K562 (cell line): ENCODE measurements around the gene DGCR6L. TPM values are rescaled to one million over a fixed set of nuclear protein-coding genes. Genes with fewer than 3 reads are reported as not detected.

Experiments
- DNMT1 ChIP-seq: fragments of 450-650 bp; IDR thresholded peaks from 2 replicates; pipeline ENCODE4 v1.6.1; 2016; ENCODE audit warnings: antibody characterized with exemption, mild to moderate bottlenecking
- ETV5 ChIP-seq: sonication (generic); formaldehyde crosslinking; IDR thresholded peaks from 2 replicates; pipeline ENCODE4 v1.4.0; 2020; ENCODE audit warnings: low read depth, mild to moderate bottlenecking, missing genetic modification reagents
- JUND ChIP-seq, 2 experiments: IDR thresholded peaks; 2 replicates in 1 of 2; 3 replicates in 1 of 2; pipeline ENCODE4 v1.6.1; 2011; ENCODE audit warnings: borderline replicate concordance in 2 of 2, low read depth in 2 of 2, low read length in 2 of 2, improper control_type of control experiment in 1 of 2, missing biosample characterization in 1 of 2, missing genetic modification characterization in 1 of 2, missing genetic modification reagents in 1 of 2
- LCOR ChIP-seq: sonication (generic); formaldehyde crosslinking; IDR thresholded peaks from 2 replicates; pipeline ENCODE4 v1.8.0; 2022; ENCODE audit warnings: mild to moderate bottlenecking, missing genetic modification reagents
- MAFK ChIP-seq: IDR thresholded peaks from 2 replicates; pipeline ENCODE4 v1.6.1; 2011; ENCODE audit warnings: low read length, improper control_type of control experiment
- MYC ChIP-seq, 2 experiments: fragments of 250-450 bp in 1 of 2; sonication (Bioruptor Pico) in 1 of 2; IDR thresholded peaks; 2 replicates each; pipeline versions ENCODE4 v1.5.1 to v1.6.1; 2012 to 2021; ENCODE audit warnings: low read depth in 2 of 2, borderline replicate concordance in 1 of 2, improper control_type of control experiment in 1 of 2, low read length in 1 of 2, mild to moderate bottlenecking in 1 of 2, moderate library complexity in 1 of 2
- MYNN ChIP-seq, 2 experiments: sonication (generic); formaldehyde crosslinking in 1 of 2; IDR thresholded peaks; 2 replicates each; pipeline versions ENCODE4 v1.5.0 to v1.6.1; 2016 to 2020; ENCODE audit warnings: antibody characterized with exemption in 1 of 2, missing genetic modification reagents in 1 of 2
- POLR3A ChIP-seq: IDR thresholded peaks from 2 replicates; pipeline ENCODE4 v1.6.1; 2011; ENCODE audit warnings: borderline replicate concordance, mild to moderate bottlenecking, moderate library complexity; ENCODE audit not compliant: insufficient read length, insufficient read depth; ENCODE audit errors: extremely low read depth
- SP1 ChIP-seq: sonication (generic); formaldehyde crosslinking; IDR thresholded peaks from 2 replicates; pipeline ENCODE4 v1.8.1; 2022; ENCODE audit warnings: mild to moderate bottlenecking, missing genetic modification reagents
- ZKSCAN1 ChIP-seq: fragments of 150-350 bp; IDR thresholded peaks from 2 replicates; pipeline ENCODE4 v1.6.1; 2016; ENCODE audit warnings: low read depth, low read length
- ZNF282 ChIP-seq: sonication (generic); formaldehyde crosslinking; IDR thresholded peaks from 2 replicates; pipeline ENCODE4 v1.8.1; 2023; ENCODE audit warnings: missing genetic modification reagents
- ZNF311 ChIP-seq: fragments of 250-450 bp; sonication (Bioruptor Pico); IDR thresholded peaks from 2 replicates; pipeline ENCODE4 v1.4.0; 2020; ENCODE audit warnings: mild to moderate bottlenecking, moderate library complexity
- ZNF507 ChIP-seq: conservative IDR thresholded peaks from 2 replicates; pipeline ENCODE4 v1.6.1; 2017; ENCODE audit warnings: missing genetic modification characterization, missing compliant biosample characterization
- ZNF696 ChIP-seq: fragments of 250-450 bp; sonication (Bioruptor Pico); conservative IDR thresholded peaks from 2 replicates; pipeline ENCODE4 v1.4.0; 2020; ENCODE audit warnings: mild to moderate bottlenecking, moderate library complexity
- polyA plus RNA-seq, 8 experiments: library from polyadenylated mRNA; depleted of rRNA in 4 of 8; stranded (reverse) in 5 of 8; unstranded in 3 of 8; fragments of >200 nt; fragmentation: Nextera tagmentation in 2 of 8; fragmentation: Illumina TruSeq in 1 of 8; extraction: Ambion mirVana in 2 of 8; extraction: Trizol in 1 of 8; gene quantifications; 2 replicates each; pipeline versions ENCODE4 v1.2.1 to v1.2.3, GENCODE V29; 2011 to 2014; ENCODE audit warnings: inconsistent platforms in 1 of 8, missing spikeins in 1 of 8
- total RNA-seq, 7 experiments: library from RNA; depleted of rRNA in 6 of 7; stranded (reverse); fragments of >200 nt in 6 of 7; fragmentation: Illumina TruSeq in 2 of 7; extraction: Trizol in 2 of 7; gene quantifications; 2 replicates each; pipeline versions ENCODE4 v1.2.1 to v1.2.3, GENCODE V29; 2011 to 2021; ENCODE audit warnings: low replicate concordance in 1 of 7
- TF ChIP-seq, protein P1 (sequence below), 2 experiments: fragments of 200-800 bp in 1 of 2; sonication (Bioruptor generic) in 1 of 2; sonication (generic) in 1 of 2; formaldehyde crosslinking in 1 of 2; IDR thresholded peaks in 1 of 2; conservative IDR thresholded peaks in 1 of 2; 2 replicates each; pipeline versions ENCODE4 v1.5.0 to v1.6.1; 2016 to 2020; ENCODE audit warnings: missing compliant biosample characterization in 1 of 2, missing genetic modification characterization in 1 of 2, missing genetic modification reagents in 1 of 2
- TF ChIP-seq, protein P2 (sequence below), 3 experiments: fragments of 200-800 bp in 1 of 3; fragments of 250-450 bp in 1 of 3; fragments of 450-650 bp in 1 of 3; sonication (Bioruptor Pico) in 1 of 3; sonication (Bioruptor generic) in 1 of 3; formaldehyde crosslinking in 1 of 3; IDR thresholded peaks; 2 replicates each; pipeline versions ENCODE4 v1.6.1 to v1.8.0; 2016 to 2022; ENCODE audit warnings: mild to moderate bottlenecking in 2 of 3, missing genetic modification characterization in 2 of 3, missing compliant biosample characterization in 1 of 3, moderate library complexity in 1 of 3
- TF ChIP-seq, protein P3 (sequence below): fragments of 450-650 bp; formaldehyde crosslinking; IDR thresholded peaks from 2 replicates; pipeline ENCODE4 v1.4.0; 2020; ENCODE audit warnings: mild to moderate bottlenecking, moderate library complexity

DGCR6L gene
- total and polyA plus RNA-seq, 9 of the 15 experiments (the other 6 are each of a cell fraction or from before 2014, with no cell fraction given): 3.6 to 151 (median 51.0) TPM

DNA sequence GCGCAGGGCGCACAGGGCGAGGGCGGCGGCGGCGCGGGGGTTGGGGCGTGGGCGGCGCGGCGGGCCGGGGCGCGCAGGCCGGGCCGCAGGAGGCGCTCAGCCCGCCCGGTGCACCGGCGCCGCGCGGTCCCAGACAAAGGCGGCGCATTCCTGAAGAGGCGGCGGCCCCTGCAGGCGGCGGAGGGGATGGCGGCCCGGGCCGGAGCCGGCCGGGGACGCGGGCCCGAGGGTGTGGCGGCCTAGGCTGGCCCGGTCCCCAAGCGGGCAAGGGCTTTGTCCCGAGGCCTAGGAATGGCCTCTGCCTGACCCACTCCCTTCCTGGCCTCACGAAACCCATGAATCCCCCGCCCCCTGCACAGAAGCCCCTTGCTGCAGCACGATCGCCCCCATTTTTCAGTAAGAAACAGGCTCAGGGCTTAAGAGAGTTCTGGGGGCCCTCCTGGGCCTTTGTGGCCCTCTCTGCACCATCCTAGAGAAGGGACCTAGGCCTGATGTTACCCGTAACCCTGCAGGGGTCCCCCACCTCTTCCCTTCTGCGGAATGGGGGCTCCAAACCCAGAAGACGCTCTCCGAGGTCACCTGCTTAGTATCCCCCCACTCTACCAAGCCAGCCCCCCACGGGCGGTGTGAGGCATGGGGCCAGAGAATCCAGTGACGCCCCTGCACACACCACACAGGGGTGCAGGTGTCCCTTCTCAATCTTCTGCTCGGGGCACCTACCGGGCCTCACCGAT is 51.4 kb downstream of the DGCR6L start, which contains the start of gene RTN4R (continued):
- TF ChIP-seq, protein P1, sequence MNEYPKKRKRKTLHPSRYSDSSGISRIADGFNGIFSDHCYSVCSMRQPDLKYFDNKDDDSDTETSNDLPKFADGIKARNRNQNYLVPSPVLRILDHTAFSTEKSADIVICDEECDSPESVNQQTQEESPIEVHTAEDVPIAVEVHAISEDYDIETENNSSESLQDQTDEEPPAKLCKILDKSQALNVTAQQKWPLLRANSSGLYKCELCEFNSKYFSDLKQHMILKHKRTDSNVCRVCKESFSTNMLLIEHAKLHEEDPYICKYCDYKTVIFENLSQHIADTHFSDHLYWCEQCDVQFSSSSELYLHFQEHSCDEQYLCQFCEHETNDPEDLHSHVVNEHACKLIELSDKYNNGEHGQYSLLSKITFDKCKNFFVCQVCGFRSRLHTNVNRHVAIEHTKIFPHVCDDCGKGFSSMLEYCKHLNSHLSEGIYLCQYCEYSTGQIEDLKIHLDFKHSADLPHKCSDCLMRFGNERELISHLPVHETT (CRISPR knock-in tag; conservative IDR thresholded peaks at IDR 0.05 in 1 of 2, IDR thresholded peaks at IDR 0.05 in 1 of 2): peak in 1 of 2 experiments; percentile 83; a peak in 2 of 4 replicates
- TF ChIP-seq ZNF311 (CRISPR knock-in tag) (no peak), ZNF696 (CRISPR knock-in tag) (no peak), LCOR (CRISPR knock-in tag) (no peak), MAFK (no peak), MYC (IDR thresholded peaks at IDR 0.05; ENCODE audit: low read depth, low read length) (peak; percentile 88), MYC (CRISPR knock-in tag; IDR thresholded peaks at IDR 0.05; ENCODE audit: borderline replicate concordance, low read depth) (peak; percentile 88; the same call in 1 of the 2 replicates), SP1 (CRISPR knock-in tag) (peak; percentile 15; the same call in 1 of the 2 replicates), ETV5 (CRISPR knock-in tag) (peak; percentile 60; the same call in 1 of the 2 replicates), ZKSCAN1 (peak; percentile 11; the same call in 1 of the 2 replicates), ZNF282 (CRISPR knock-in tag) (no peak; the same call in 1 of the 2 replicates), JUND (IDR thresholded peaks at IDR 0.05; ENCODE audit: borderline replicate concordance, low read depth, low read length) (peak; percentile 67), JUND (tag; IDR thresholded peaks at IDR 0.05; ENCODE audit: borderline replicate concordance, low read depth, low read length) (no peak), ZNF507 (no peak), POLR3A (no peak), MYNN (IDR thresholded peaks at IDR 0.05) (peak; percentile 53; the same call in 1 of the 2 replicates), MYNN (CRISPR knock-in tag; IDR thresholded peaks at IDR 0.05) (no peak; the same call in 1 of the 2 replicates), DNMT1 (no peak)
- TF ChIP-seq, protein P2, sequence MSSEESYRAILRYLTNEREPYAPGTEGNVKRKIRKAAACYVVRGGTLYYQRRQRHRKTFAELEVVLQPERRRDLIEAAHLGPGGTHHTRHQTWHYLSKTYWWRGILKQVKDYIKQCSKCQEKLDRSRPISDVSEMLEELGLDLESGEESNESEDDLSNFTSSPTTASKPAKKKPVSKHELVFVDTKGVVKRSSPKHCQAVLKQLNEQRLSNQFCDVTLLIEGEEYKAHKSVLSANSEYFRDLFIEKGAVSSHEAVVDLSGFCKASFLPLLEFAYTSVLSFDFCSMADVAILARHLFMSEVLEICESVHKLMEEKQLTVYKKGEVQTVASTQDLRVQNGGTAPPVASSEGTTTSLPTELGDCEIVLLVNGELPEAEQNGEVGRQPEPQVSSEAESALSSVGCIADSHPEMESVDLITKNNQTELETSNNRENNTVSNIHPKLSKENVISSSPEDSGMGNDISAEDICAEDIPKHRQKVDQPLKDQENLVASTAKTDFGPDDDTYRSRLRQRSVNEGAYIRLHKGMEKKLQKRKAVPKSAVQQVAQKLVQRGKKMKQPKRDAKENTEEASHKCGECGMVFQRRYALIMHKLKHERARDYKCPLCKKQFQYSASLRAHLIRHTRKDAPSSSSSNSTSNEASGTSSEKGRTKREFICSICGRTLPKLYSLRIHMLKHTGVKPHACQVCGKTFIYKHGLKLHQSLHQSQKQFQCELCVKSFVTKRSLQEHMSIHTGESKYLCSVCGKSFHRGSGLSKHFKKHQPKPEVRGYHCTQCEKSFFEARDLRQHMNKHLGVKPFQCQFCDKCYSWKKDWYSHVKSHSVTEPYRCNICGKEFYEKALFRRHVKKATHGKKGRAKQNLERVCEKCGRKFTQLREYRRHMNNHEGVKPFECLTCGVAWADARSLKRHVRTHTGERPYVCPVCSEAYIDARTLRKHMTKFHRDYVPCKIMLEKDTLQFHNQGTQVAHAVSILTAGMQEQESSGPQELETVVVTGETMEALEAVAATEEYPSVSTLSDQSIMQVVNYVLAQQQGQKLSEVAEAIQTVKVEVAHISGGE (CRISPR knock-in tag; IDR thresholded peaks at IDR 0.05): no peak
- TF ChIP-seq, protein P3, sequence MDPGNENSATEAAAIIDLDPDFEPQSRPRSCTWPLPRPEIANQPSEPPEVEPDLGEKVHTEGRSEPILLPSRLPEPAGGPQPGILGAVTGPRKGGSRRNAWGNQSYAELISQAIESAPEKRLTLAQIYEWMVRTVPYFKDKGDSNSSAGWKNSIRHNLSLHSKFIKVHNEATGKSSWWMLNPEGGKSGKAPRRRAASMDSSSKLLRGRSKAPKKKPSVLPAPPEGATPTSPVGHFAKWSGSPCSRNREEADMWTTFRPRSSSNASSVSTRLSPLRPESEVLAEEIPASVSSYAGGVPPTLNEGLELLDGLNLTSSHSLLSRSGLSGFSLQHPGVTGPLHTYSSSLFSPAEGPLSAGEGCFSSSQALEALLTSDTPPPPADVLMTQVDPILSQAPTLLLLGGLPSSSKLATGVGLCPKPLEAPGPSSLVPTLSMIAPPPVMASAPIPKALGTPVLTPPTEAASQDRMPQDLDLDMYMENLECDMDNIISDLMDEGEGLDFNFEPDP: peak; percentile 72; the same call in 1 of the 2 replicates
